Right lobe of liver (tissue), 6 donors: ENCODE results near the gene CREM. TPM values are rescaled to one million over a fixed set of nuclear protein-coding genes. Genes with fewer than 3 reads are reported as not detected.

Experiments used
- ATAC-seq, 4 donors: fragments of 200-7000 bp; cut with Tn5 transposase; one replicate each; pipeline ENCODE4 v1.9.1; 2020; ENCODE audit warnings: mild to moderate bottlenecking in 4 of 4, moderate library complexity in 4 of 4
- DNase-seq, 3 donors: peaks; one replicate each; pipeline ENCODE4 v3.0.0-alpha.2; 2020
- H3K27ac ChIP-seq, 3 donors: fragments of 200-600 bp; one replicate each; pipeline ENCODE4 v1.8.0; 2022
- H3K27me3 ChIP-seq, 2 donors: fragments of 200-600 bp; one replicate each; pipeline ENCODE4 v1.8.0; 2022
- H3K36me3 ChIP-seq, 4 donors: fragments of 200-600 bp; sonication (generic) in 1 of 4; one replicate each; pipeline versions ENCODE4 v1.5.1 to v1.8.0; 2017 to 2022; ENCODE audit warnings: control low read depth in 1 of 4
- H3K4me1 ChIP-seq, 4 donors: fragments of 200-600 bp; sonication (generic) in 1 of 4; one replicate each; pipeline versions ENCODE4 v1.5.1 to v1.8.0; 2017 to 2022; ENCODE audit warnings: control low read depth in 1 of 4
- H3K4me3 ChIP-seq, 3 donors: fragments of 200-600 bp; one replicate each; pipeline ENCODE4 v1.8.0; 2022
- H3K9me3 ChIP-seq, 4 donors: fragments of 200-600 bp; sonication (generic) in 1 of 4; one replicate each; pipeline versions ENCODE4 v1.5.1 to v1.8.0; 2017 to 2022; ENCODE audit warnings: control low read depth in 1 of 4
- POLR2A ChIP-seq: fragments of 450-650 bp; IDR thresholded peaks from one replicate; pipeline ENCODE4 v1.6.1; 2017; ENCODE audit warnings: antibody characterized with exemption, mild to moderate bottlenecking
- WGBS: methylation state at CpG from one replicate; pipeline ENCODE4 v1.1.6; 2018; ENCODE audit warnings: low coverage, low lambda C conversion rate; ENCODE audit not compliant: insufficient coverage; ENCODE audit errors: missing lambda C conversion rate; 5-methylcytosine and 5-hydroxymethylcytosine counted together
- intact Hi-C, 2 donors: fragments of 100-400 bp; cut with DNase I; formaldehyde crosslinking; loops; one replicate each; pipeline versions ENCODE4 v1.11.2 to v1.14.1; 2022
- total RNA-seq, 6 experiments: library from RNA; depleted of rRNA in 2 of 6; stranded (reverse); fragments of >200 nt in 2 of 6; fragmentation: NEBNext Ultra II Directional in 3 of 6; extraction: Animal tissue kit (Norgen Biotek cat#: 25700) in 3 of 6; gene quantifications; one replicate each; pipeline versions ENCODE4 v1.1.0 to v1.2.4, GENCODE V29; 2016 to 2023
- TF ChIP-seq, protein P1 (sequence below), 4 donors: fragments of 200-600 bp in 3 of 4; fragments of 450-650 bp in 1 of 4; IDR thresholded peaks; one replicate each; pipeline versions ENCODE4 v1.5.1 to v1.8.0; 2016 to 2022; ENCODE audit warnings: antibody characterized with exemption in 4 of 4, mild to moderate bottlenecking in 2 of 4
- donor health status: DM: no; HTN: yes; CAD: no.
- donor health status: DM: no; HTN: no; CAD: no.
- donor health status: DM: no; HTN: no; CAD: no.
- donor health status: DM: no; HTN: yes; CAD: no.
- donor health status: DM: no; HTN: yes; CAD: no.

Gene CREM
- total RNA-seq, 6 experiments from 2014 or later: 16.3 to 34.1 (median 22.9) TPM

DNA sequence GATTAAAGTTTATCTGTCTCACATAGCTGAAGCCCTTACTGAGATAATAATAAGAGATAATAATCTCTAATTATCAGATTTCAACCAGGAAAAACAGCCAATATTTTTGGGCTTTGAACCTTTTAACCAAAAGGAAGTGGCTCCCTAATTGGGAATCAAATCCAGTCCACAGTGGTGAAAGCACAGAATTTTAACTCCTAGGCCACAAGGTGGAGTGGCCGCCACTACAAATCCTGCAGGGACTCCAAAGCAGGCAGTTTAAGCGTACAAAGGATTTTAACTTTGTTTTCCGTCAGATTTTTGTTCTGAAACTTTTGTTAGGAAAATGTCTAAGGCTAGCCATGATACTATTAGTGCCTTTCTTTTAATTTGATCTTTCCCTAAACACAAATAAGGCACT, 110.1 kb downstream of the CREM start:
- 28% methylated on average over 3 of the region's 3 CpGs for WGBS
- ATAC-seq (peak; percentile 73 to 88 (median 80)), DNase-seq (no peak)
- Histone ChIP-seq H3K4me3 (no peak overlapping the region), H3K9me3 (no peaks in the 10 kb centered on the region), H3K4me1 (peaks cover 0 to 7% (median 0%) of the 10 kb centered on the region in 4 donors), H3K27me3 (no peaks in the 10 kb centered on the region), H3K36me3 (no peaks in the 10 kb centered on the region), H3K27ac (no peak overlapping the region)
- intact Hi-C loops: no loop called here
- TF ChIP-seq POLR2A: no peak
- TF ChIP-seq, protein P1, sequence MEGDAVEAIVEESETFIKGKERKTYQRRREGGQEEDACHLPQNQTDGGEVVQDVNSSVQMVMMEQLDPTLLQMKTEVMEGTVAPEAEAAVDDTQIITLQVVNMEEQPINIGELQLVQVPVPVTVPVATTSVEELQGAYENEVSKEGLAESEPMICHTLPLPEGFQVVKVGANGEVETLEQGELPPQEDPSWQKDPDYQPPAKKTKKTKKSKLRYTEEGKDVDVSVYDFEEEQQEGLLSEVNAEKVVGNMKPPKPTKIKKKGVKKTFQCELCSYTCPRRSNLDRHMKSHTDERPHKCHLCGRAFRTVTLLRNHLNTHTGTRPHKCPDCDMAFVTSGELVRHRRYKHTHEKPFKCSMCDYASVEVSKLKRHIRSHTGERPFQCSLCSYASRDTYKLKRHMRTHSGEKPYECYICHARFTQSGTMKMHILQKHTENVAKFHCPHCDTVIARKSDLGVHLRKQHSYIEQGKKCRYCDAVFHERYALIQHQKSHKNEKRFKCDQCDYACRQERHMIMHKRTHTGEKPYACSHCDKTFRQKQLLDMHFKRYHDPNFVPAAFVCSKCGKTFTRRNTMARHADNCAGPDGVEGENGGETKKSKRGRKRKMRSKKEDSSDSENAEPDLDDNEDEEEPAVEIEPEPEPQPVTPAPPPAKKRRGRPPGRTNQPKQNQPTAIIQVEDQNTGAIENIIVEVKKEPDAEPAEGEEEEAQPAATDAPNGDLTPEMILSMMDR (IDR thresholded peaks at IDR 0.05): peak; percentile 30 to 61 (median 40)

DNA sequence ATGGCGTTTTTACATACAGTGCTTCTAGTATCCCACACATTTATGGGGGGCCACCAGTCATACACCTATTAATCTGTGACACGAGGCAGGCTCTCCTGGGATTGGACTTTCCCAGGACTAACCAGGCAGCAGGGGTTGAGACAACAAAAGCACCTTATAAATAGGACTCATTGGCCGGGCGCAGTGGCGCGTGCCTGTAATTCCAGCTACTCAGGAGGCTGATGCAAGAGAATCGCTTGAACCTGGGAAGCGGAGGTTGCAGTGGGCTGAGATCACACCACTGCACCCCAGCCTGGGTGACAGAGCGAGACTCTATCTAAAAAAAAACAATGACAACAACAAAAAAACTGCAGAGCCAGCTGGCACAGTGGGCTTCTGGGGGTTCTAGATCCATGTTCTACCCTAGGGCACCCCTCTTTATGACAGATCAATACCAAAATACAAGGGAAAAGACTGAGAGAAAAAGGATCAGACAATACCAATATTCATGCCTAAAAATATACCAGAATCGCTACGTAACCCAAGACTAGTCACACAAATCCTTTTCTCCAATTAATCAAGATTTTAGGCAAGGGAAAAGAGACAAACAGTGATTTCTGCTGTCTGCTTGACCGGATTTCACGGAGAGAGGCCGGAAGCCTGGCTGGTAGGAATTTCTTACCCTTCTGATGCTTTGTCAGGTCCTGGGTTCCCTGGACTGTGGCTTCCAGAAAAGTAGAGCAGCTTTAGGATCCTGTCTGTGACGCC, 111.3 kb downstream of the CREM start:
- no peak for ATAC-seq
- no peak for TF ChIP-seq POLR2A
- TF ChIP-seq, protein P1 (IDR thresholded peaks at IDR 0.05): no peak

DNA sequence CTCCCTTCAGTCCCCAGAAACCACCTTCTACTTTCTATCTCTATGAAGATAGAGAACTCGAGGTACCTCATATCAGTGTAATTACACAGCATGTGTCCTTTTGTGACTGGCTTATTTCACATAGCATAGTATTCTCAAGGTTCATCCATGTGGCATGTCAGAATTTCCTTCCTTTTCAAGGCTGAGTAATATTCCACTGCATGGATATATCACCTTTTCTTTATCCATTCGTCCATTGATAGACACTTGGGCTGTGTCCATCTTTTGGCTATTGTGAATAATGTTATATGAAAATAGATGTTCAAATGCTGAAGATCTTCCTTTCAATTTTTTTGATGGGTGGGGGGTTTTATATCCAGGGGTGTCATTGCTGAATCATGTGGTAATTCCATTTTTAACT, 117.9 kb downstream of the CREM start:
- Histone ChIP-seq H3K4me1 (peaks cover 0 to 8% (median 4%) of the 10 kb centered on the region in 4 donors), H3K27ac (no peak overlapping the region), H3K27me3 (no peaks in the 10 kb centered on the region), H3K9me3 (no peaks in the 10 kb centered on the region), H3K36me3 (no peaks in the 10 kb centered on the region), H3K4me3 (no peak overlapping the region)
- intact Hi-C loops: no loop called here
- WGBS: 83% methylated on average over 2 of the region's 2 CpGs
- no peak for ATAC-seq
- DNase-seq: no peak
- TF ChIP-seq POLR2A: no peak
- TF ChIP-seq, protein P1 (IDR thresholded peaks at IDR 0.05): no peak

More for the DNA sequence above, 111.3 kb downstream of the CREM start:
- intact Hi-C loops: no loop called here
- no peak overlapping the region for H3K4me3 ChIP-seq
- DNase-seq: no peak
- peaks cover 0 to 7% (median 0%) of the 10 kb centered on the region in 4 donors for H3K4me1 ChIP-seq
- no peaks in the 10 kb centered on the region for H3K27me3 ChIP-seq
- no peaks in the 10 kb centered on the region for H3K9me3 ChIP-seq
- H3K27ac ChIP-seq: no peak overlapping the region
- 97% methylated on average over 7 of the region's 15 CpGs for WGBS
- no peaks in the 10 kb centered on the region for H3K36me3 ChIP-seq

DNA sequence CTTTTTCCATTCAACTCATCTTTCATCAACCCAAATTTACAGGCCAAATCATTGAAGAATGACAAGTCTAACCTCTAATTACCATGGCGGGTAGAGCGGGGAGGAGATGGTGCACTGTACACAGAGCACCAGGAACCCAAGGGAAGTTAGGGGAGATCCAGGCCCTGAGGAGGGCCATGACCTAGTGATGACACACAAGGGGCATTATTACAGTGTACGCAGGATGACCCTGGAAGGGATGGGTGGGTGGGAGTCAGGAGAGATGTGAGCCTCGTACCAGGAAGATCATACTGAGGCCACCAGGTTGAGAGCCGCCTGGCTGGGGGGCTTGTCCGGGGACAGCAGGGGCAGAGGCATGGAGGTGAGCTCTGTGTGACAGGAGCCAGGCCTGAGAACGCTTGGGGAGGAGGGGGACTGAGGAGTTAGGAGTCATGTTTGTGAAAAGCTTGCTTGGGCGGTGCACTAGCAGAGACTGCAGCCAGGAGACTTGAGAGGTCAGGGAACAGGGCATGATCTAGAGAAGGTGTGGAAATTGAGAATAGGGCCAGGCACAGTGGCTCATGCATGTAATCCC, 120.2 kb downstream of the CREM start:
- no peak for DNase-seq
- Histone ChIP-seq H3K4me1 (peaks cover 0 to 8% (median 0%) of the 10 kb centered on the region in 4 donors), H3K27me3 (no peaks in the 10 kb centered on the region), H3K4me3 (no peak overlapping the region), H3K27ac (no peak overlapping the region), H3K36me3 (no peaks in the 10 kb centered on the region), H3K9me3 (no peaks in the 10 kb centered on the region)
- TF ChIP-seq POLR2A: no peak
- TF ChIP-seq, protein P1 (IDR thresholded peaks at IDR 0.05): no peak
- peak in 1 of 4 donors; percentile 18 for ATAC-seq
- intact Hi-C loops: no loop called here
- WGBS: 86% methylated on average over 6 of the region's 8 CpGs
